ENCODE data around the gene HCFC1R1. TPM values are rescaled to one million over a fixed set of nuclear protein-coding genes. Genes with fewer than 3 reads are reported as not detected.
"Not testable (repeated sequence)": the region's sequence is repeated elsewhere in the genome, so short reads cannot be mapped to it uniquely, and the experiment has no call there.

Gene HCFC1R1
- 10 to 100 TPM; 10.9 to 51.1 TPM for total RNA-seq
- polyA plus RNA-seq, result 100 to 1,000 TPM in 1 of 2 donors, 10 to 100 TPM in 1; 40.4 to 138 TPM
- long read RNA-seq, donor 1, transcript HCFC1R1-201 (4 exons, 965 nt), result major isoform, 20 of 33 reads
- long read RNA-seq, donor 1, transcript HCFC1R1-206 (3 exons, 618 nt), result minor isoform, 5 of 33 reads
- long read RNA-seq, donor 1, partial matches to known transcripts, result 0 of 33 reads
- long read RNA-seq, donor 1, other reads (novel, unspliced or antisense), result 0 of 33 reads
- long read RNA-seq, donor 2, partial matches to known transcripts, result 0 of 14 reads
- long read RNA-seq, donor 2, other reads (novel, unspliced or antisense), result 0 of 14 reads
- long read RNA-seq, donor 3, transcript HCFC1R1-201 (4 exons, 965 nt), result major isoform, 6 of 17 reads
- long read RNA-seq, donor 3, transcript HCFC1R1-206 (3 exons, 618 nt), result minor isoform, 5 of 17 reads
- long read RNA-seq, donor 3, partial matches to known transcripts, result 0 of 17 reads
- long read RNA-seq, donor 3, other reads (novel, unspliced or antisense), result 0 of 17 reads
- long read RNA-seq, donor 4, transcript HCFC1R1-201 (4 exons, 965 nt), result major isoform, 6 of 11 reads
- long read RNA-seq, donor 4, partial matches to known transcripts, result 0 of 11 reads
- long read RNA-seq, donor 4, other reads (novel, unspliced or antisense), result 0 of 11 reads
- long read RNA-seq, donor 5, transcript HCFC1R1-201 (4 exons, 965 nt), result major isoform, 12 of 23 reads
- long read RNA-seq, donor 5, transcript HCFC1R1-206 (3 exons, 618 nt), result minor isoform, 7 of 23 reads
- long read RNA-seq, donor 5, partial matches to known transcripts, result 0 of 23 reads
- long read RNA-seq, donor 5, other reads (novel, unspliced or antisense), result 0 of 23 reads

GRCh38 chr16:3023669-3024478 is at the start of gene HCFC1R1, which contains the start of gene THOC6:
TSS of gene HCFC1R1 (minus strand) at chr16:3023942. CDS start at chr16:3023941, 1 bp downstream.
TSS of gene THOC6 (plus strand) at chr16:3024035. CDS start at chr16:3024327, 292 bp downstream.
- H3K4me3 ChIP-seq, result peak within 1 kb of the TSS; percentile 53
- peak; percentile 56 for ATAC-seq (ENCODE audit: insufficient read depth, low FRiP score)
- peak; percentile 95 to 97 (median 96) for DNase-seq
- 1% methylated on average over 68 to 69 of the region's 69 CpGs for WGBS, 2 donors
- peak within 1 kb of the TSS; percentile 92 to 96 for H3K27ac ChIP-seq (ENCODE audit: low read depth in 1 of 2, low read length in 1 of 2)
- H3K9me3 ChIP-seq (ENCODE audit: control insufficient read depth in 4 of 4, insufficient read depth in 3 of 4, low read length in 3 of 4), result no peaks in the 10 kb centered on the region
- peaks cover 0 to 21% (median 7%) of the 10 kb centered on the region in 4 donors for H3K36me3 ChIP-seq (ENCODE audit: control insufficient read depth in 4 of 4, insufficient read depth in 4 of 4, low read length in 4 of 4)
- no peak for TF ChIP-seq CTCF (IDR thresholded peaks at IDR 0.05; ENCODE audit: control extremely low read depth, extremely low read depth)
- peaks cover 0 to 44% (median 21%) of the 10 kb centered on the region in 5 donors for H3K4me1 ChIP-seq (ENCODE audit: control insufficient read depth in 5 of 5, insufficient read depth in 5 of 5, low read length in 5 of 5)
- H3K9ac ChIP-seq (ENCODE audit: insufficient read depth in 1 of 2, low read length in 2 of 2), result peak within 1 kb of the TSS in 1 of 2 donors; percentile 62
- H3K27me3 ChIP-seq (ENCODE audit: control insufficient read depth in 3 of 3, insufficient read depth in 3 of 3, low read length in 2 of 3), result peaks cover 0 to 4% (median 4%) of the 10 kb centered on the region in 3 donors

GRCh38 chr16:3073448-3073847 is 49.7 kb upstream of the HCFC1R1 start:
- no peak for TF ChIP-seq CTCF (IDR thresholded peaks at IDR 0.05; ENCODE audit: control extremely low read depth, extremely low read depth)
- Histone ChIP-seq H3K36me3 (ENCODE audit: control insufficient read depth in 4 of 4, insufficient read depth in 4 of 4, low read length in 4 of 4) (peaks cover 0 to 9% (median 0%) of the 10 kb centered on the region in 4 donors), H3K27me3 (ENCODE audit: control insufficient read depth in 3 of 3, insufficient read depth in 3 of 3, low read length in 2 of 3) (peaks cover 0 to 7% (median 0%) of the 10 kb centered on the region in 3 donors), H3K9ac (ENCODE audit: insufficient read depth in 1 of 2, low read length in 2 of 2) (no peak overlapping the region), H3K4me3 (no peak overlapping the region), H3K9me3 (ENCODE audit: control insufficient read depth in 4 of 4, insufficient read depth in 3 of 4, low read length in 3 of 4) (no peaks in the 10 kb centered on the region), H3K27ac (ENCODE audit: low read depth in 1 of 2, low read length in 1 of 2) (no peak overlapping the region), H3K4me1 (ENCODE audit: control insufficient read depth in 5 of 5, insufficient read depth in 5 of 5, low read length in 5 of 5) (peaks cover 0 to 5% (median 2%) of the 10 kb centered on the region in 5 donors)
- no peak for DNase-seq
- ATAC-seq (ENCODE audit: insufficient read depth, low FRiP score), result no peak
- 80 to 88% methylated on average over 7 of the region's 7 CpGs for WGBS, 2 donors

- DNase-seq; H3K27ac ChIP-seq (ENCODE audit: low read depth in 1 of 2, low read length in 1 of 2); H3K9ac ChIP-seq (ENCODE audit: insufficient read depth in 1 of 2, low read length in 2 of 2); H3K4me1 ChIP-seq (ENCODE audit: control insufficient read depth in 5 of 5, insufficient read depth in 5 of 5, low read length in 5 of 5); ATAC-seq (ENCODE audit: insufficient read depth, low FRiP score); H3K9me3 ChIP-seq (ENCODE audit: control insufficient read depth in 4 of 4, insufficient read depth in 3 of 4, low read length in 3 of 4); H3K4me3 ChIP-seq; H3K27me3 ChIP-seq (ENCODE audit: control insufficient read depth in 3 of 3, insufficient read depth in 3 of 3, low read length in 2 of 3): not testable (repeated sequence)
- 64 to 66% methylated on average over 8 to 9 of the region's 18 CpGs for WGBS, 2 donors
- H3K36me3 ChIP-seq (ENCODE audit: control insufficient read depth in 4 of 4, insufficient read depth in 4 of 4, low read length in 4 of 4), result peaks cover 0 to 13% (median 0%) of the 10 kb centered on the region in 4 donors
Measured at GRCh38 chr16:3072576-3073263, 49.0 kb upstream of the HCFC1R1 start.

- not testable (repeated sequence) for H3K27me3 ChIP-seq (ENCODE audit: control insufficient read depth in 3 of 3, insufficient read depth in 3 of 3, low read length in 2 of 3); ATAC-seq (ENCODE audit: insufficient read depth, low FRiP score); DNase-seq; H3K27ac ChIP-seq (ENCODE audit: low read depth in 1 of 2, low read length in 1 of 2); H3K9ac ChIP-seq (ENCODE audit: insufficient read depth in 1 of 2, low read length in 2 of 2); H3K9me3 ChIP-seq (ENCODE audit: control insufficient read depth in 4 of 4, insufficient read depth in 3 of 4, low read length in 3 of 4); H3K4me3 ChIP-seq
- 30 to 51% methylated on average over 3 of the region's 4 CpGs for WGBS, 2 donors
- Histone ChIP-seq H3K36me3 (ENCODE audit: control insufficient read depth in 4 of 4, insufficient read depth in 4 of 4, low read length in 4 of 4) (peaks cover 0 to 17% (median 0%) of the 10 kb centered on the region in 4 donors), H3K4me1 (ENCODE audit: control insufficient read depth in 5 of 5, insufficient read depth in 5 of 5, low read length in 5 of 5) (peaks cover 0 to 12% (median 0%) of the 10 kb centered on the region in 5 donors)
Measured at GRCh38 chr16:3072148-3072547, 48.4 kb upstream of the HCFC1R1 start.
